Mesendoderm (in vitro differentiated cells): ENCODE measurements around the gene AAGAB.

Source experiments
- DNase-seq: peaks from one replicate; pipeline ENCODE4 v3.0.0; 2013
- H2AK5ac ChIP-seq: 2 replicates; pipeline ENCODE4 v1.6.1; 2013; ENCODE audit warnings: low read length, inconsistent platforms
- H2BK120ac ChIP-seq: 2 replicates; pipeline ENCODE4 v1.6.1; 2013; ENCODE audit warnings: low read depth, mild to moderate bottlenecking, low read length, moderate library complexity, mixed read lengths
- H2BK15ac ChIP-seq: replicated peaks from 2 replicates; pipeline ENCODE4 v1.6.1; 2013; ENCODE audit warnings: low read depth, mild to moderate bottlenecking, moderate library complexity
- H2BK5ac ChIP-seq: 2 replicates; pipeline ENCODE4 v1.6.1; 2013; ENCODE audit warnings: low read length, inconsistent platforms
- H3K18ac ChIP-seq: 2 replicates; pipeline ENCODE4 v1.6.1; 2013; ENCODE audit warnings: mild to moderate bottlenecking, low read length, mixed read lengths
- H3K23ac ChIP-seq: one replicate; pipeline ENCODE4 v1.6.1; 2013; ENCODE audit warnings: low read length
- H3K27ac ChIP-seq: 2 replicates; pipeline ENCODE4 v1.5.1; 2013; ENCODE audit warnings: low read depth, mild to moderate bottlenecking, inconsistent platforms, low read length, moderate library complexity
- H3K27me3 ChIP-seq: 2 replicates; pipeline ENCODE4 v1.6.1; 2013; ENCODE audit warnings: low read length, control low read depth, mild to moderate bottlenecking, inconsistent platforms; ENCODE audit not compliant: insufficient read depth, poor library complexity
- H3K36me3 ChIP-seq: 2 replicates; pipeline ENCODE4 v1.6.1; 2013; ENCODE audit warnings: low read length, inconsistent platforms; ENCODE audit not compliant: control insufficient read depth, insufficient read depth
- H3K4ac ChIP-seq: one replicate; pipeline ENCODE4 v1.6.1; 2013; ENCODE audit warnings: low read depth, mild to moderate bottlenecking, low read length, moderate library complexity
- H3K4me1 ChIP-seq: 2 replicates; pipeline ENCODE4 v1.6.1; 2013; ENCODE audit warnings: low read depth, low read length, inconsistent platforms; ENCODE audit not compliant: control insufficient read depth
- H3K4me2 ChIP-seq: 2 replicates; pipeline ENCODE4 v1.6.1; 2013; ENCODE audit warnings: low read length
- H3K4me3 ChIP-seq: 2 replicates; pipeline ENCODE4 v1.5.1; 2013; ENCODE audit warnings: mild to moderate bottlenecking, low read length
- H3K56ac ChIP-seq: one replicate; pipeline ENCODE4 v1.6.1; 2013; ENCODE audit warnings: low read length
- H3K79me1 ChIP-seq: 2 replicates; pipeline ENCODE4 v1.6.1; 2013; ENCODE audit warnings: low read length, inconsistent platforms
- H3K79me2 ChIP-seq: 2 replicates; pipeline ENCODE4 v1.6.1; 2013; ENCODE audit warnings: mild to moderate bottlenecking, low read length; ENCODE audit not compliant: control insufficient read depth, insufficient read depth
- H3K9ac ChIP-seq: 2 replicates; pipeline ENCODE4 v1.6.1; 2013; ENCODE audit warnings: low read length, inconsistent platforms
- H4K5ac ChIP-seq: one replicate; pipeline ENCODE4 v1.6.1; 2013; ENCODE audit warnings: low read length
- H4K8ac ChIP-seq: one replicate; pipeline ENCODE4 v1.6.1; 2013; ENCODE audit warnings: low read depth, mild to moderate bottlenecking, control low read depth, low read length, moderate library complexity
- WGBS: extraction: QIAGEN DNeasy Blood & Tissue Kit; methylation state at CpG from one replicate; pipeline ENCODE4 v1.1.7; 2013; ENCODE audit warnings: low lambda C conversion rate, missing lambda C conversion rate; ENCODE audit not compliant: insufficient coverage; ENCODE audit errors: extremely low coverage; 5-methylcytosine and 5-hydroxymethylcytosine counted together

The AAGAB gene

DNA sequence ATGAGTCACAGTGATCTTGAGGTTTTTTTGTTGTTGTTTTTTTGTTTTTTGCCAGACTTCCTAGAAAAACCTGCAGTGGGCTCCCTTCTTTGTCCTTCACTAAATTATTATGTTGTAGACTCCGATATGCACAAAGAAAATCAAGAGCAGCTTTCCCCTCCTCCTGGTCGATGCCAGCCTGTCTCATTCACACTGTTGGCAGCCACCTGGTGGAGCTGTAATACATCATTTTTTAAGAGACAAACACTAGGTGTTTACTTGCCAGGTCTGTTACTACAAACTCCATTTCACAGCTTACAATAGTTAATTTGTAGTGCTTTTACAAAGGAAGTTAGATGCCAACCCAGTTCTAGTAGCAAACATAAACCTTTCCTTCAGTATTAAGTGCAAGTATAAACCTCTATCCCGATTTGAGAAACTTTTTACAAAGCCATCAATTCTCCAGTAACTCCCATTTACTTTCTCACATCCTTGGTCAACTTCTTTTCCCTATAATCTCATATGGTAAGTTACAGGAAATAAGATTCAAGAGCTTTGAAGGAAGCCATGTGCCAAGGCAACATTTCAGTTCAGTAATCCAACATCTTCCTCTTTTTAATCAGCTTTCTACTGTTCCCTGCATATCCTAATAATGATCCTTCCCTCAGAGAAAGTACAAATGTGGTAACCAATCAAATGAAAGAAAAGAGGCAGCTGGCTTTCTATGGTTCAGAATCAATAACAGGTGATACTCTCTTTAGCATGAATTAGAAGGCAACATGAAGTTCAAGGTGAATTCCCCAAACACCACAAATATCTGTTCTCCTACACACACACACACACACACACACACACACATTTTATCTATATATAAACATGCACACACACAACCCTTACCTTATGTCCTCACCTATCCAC lies 14.0 kb downstream of the AAGAB start:
- Histone ChIP-seq H3K79me2 (peaks cover 12% of the 10 kb centered on the region), H4K5ac (no peak overlapping the region), H2BK5ac (no peak overlapping the region), H3K27ac (no peak overlapping the region), H3K4me1 (peaks cover 5% of the 10 kb centered on the region), H2BK120ac (peak overlapping the region; percentile 14), H3K4me2 (no peak overlapping the region), H3K4me3 (no peak overlapping the region), H4K8ac (no peak overlapping the region), H2BK15ac (no peak overlapping the region), H3K18ac (no peak overlapping the region), H3K56ac (no peak overlapping the region), H3K79me1 (peaks cover 13% of the 10 kb centered on the region), H3K23ac (no peak overlapping the region), H2AK5ac (no peak overlapping the region), H3K4ac (no peak overlapping the region), H3K9ac (no peak overlapping the region), H3K27me3 (no peaks in the 10 kb centered on the region), H3K36me3 (no peaks in the 10 kb centered on the region)
- no CpG with 5 or more reads among the region's 3 CpGs for WGBS
- peak; percentile 30 for DNase-seq

DNA sequence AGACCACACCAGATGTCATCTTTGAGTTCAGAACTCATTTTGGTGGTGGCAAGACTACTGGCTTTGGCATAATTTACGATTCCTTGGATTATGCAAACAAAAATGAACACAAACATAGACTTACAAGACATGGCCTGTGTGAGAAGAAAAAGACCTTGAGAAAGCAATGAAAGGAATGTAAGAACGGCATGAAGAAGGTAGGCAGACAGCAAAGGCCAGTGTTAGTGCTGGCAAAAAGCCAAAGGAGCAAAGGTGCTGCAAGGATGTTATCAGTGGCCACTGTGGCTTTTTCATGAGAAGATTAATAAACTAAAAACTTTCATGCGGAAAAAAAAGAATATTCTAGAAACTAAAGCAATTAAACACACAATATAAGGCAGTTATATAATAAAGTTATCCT lies 21.9 kb downstream of the AAGAB start:
- Histone ChIP-seq H3K4me2 (no peak overlapping the region), H3K79me1 (no peaks in the 10 kb centered on the region), H3K4me3 (no peak overlapping the region), H2BK15ac (no peak overlapping the region), H2AK5ac (no peak overlapping the region), H3K27ac (no peak overlapping the region), H3K4ac (no peak overlapping the region), H3K18ac (no peak overlapping the region), H4K8ac (no peak overlapping the region), H3K9ac (no peak overlapping the region), H3K56ac (no peak overlapping the region), H3K4me1 (no peaks in the 10 kb centered on the region), H2BK5ac (no peak overlapping the region), H3K27me3 (no peaks in the 10 kb centered on the region), H4K5ac (no peak overlapping the region), H3K36me3 (no peaks in the 10 kb centered on the region), H3K79me2 (no peaks in the 10 kb centered on the region), H3K23ac (no peak overlapping the region), H2BK120ac (no peak overlapping the region)
- no CpG with 5 or more reads among the region's 3 CpGs for WGBS
- DNase-seq: no peak

DNA sequence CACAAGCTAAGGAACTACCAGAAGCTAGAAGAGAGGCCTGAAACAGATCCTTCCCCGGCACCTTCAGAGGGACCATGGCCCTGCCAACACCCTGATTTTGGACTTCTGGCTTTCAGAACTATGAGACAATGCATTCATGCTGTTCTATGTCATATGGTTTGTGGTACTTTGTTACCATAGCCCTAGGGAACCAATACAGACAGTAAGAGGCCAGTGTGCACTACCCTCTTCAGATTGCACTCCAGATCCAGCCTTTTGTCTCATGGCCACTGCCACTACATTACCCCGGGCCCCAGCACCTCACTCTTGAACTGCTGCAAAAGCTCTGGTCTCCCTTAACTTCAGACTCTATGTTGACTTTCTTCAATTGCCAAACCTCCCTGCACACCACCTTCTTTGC lies 24.0 kb downstream of the AAGAB start:
- H3K4me1 ChIP-seq: no peaks in the 10 kb centered on the region

DNA sequence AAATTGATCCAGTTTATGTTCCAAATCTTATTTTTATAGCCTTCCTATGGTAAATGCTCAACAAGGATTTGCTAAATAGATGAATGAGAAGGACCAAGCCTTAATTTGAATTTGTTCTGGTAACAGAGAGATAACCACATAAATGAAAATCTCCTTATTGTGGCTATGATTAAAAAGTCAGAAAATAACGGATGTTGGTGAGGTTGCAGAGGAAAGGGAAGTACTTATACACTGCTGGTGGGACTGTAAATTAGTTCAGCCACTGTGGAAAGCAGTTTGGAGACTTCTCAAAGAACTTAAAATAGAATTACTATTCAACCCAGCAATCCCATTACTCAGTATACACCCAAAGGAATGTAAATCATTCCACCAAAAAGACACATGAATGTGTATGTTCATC lies 26.2 kb downstream of the AAGAB start:
- no CpG with 5 or more reads among the region's 1 CpG for WGBS
- Histone ChIP-seq H3K4me1 (no peaks in the 10 kb centered on the region), H2BK120ac (no peak overlapping the region), H3K4me3 (no peak overlapping the region), H3K27me3 (no peaks in the 10 kb centered on the region), H3K79me1 (no peaks in the 10 kb centered on the region), H3K18ac (no peak overlapping the region), H2AK5ac (no peak overlapping the region), H3K9ac (no peak overlapping the region), H3K36me3 (no peaks in the 10 kb centered on the region), H3K4ac (no peak overlapping the region), H2BK5ac (no peak overlapping the region), H3K23ac (no peak overlapping the region), H4K8ac (no peak overlapping the region), H3K79me2 (no peaks in the 10 kb centered on the region), H3K56ac (no peak overlapping the region), H2BK15ac (no peak overlapping the region), H4K5ac (no peak overlapping the region), H3K27ac (no peak overlapping the region), H3K4me2 (no peak overlapping the region)
- DNase-seq: no peak

More for the DNA sequence above, 24.0 kb downstream of the AAGAB start:
- Histone ChIP-seq H3K79me2 (no peaks in the 10 kb centered on the region), H3K23ac (no peak overlapping the region), H2AK5ac (no peak overlapping the region), H3K27me3 (no peaks in the 10 kb centered on the region), H3K18ac (no peak overlapping the region), H3K4ac (no peak overlapping the region), H3K27ac (no peak overlapping the region), H3K56ac (no peak overlapping the region), H3K36me3 (no peaks in the 10 kb centered on the region), H3K4me2 (no peak overlapping the region), H2BK5ac (no peak overlapping the region), H3K79me1 (no peaks in the 10 kb centered on the region), H3K9ac (no peak overlapping the region), H2BK15ac (no peak overlapping the region), H4K5ac (no peak overlapping the region), H3K4me3 (no peak overlapping the region), H4K8ac (no peak overlapping the region), H2BK120ac (no peak overlapping the region)
- WGBS: no CpG with 5 or more reads among the region's 2 CpGs
- no peak for DNase-seq

DNA sequence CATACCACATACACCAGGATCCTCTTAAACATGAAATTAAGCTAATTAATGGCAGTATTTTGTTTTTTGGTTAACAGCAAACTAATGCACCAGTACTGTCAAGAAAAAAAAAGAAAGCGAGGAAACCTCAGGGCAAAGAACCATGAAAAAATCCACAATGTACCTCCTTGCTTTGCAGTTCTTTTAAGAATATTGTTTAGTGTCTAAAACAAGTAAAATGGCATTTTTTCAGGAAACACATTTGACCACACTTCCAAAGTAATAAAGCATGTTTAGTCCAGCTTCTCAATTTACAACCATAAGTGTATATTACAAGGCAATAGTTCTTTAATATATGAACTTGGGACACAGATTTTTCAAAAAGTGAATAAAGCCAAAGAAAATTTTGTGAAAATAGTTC lies 26.6 kb downstream of the AAGAB start:
- no CpG with 5 or more reads among the region's 1 CpG for WGBS

DNA sequence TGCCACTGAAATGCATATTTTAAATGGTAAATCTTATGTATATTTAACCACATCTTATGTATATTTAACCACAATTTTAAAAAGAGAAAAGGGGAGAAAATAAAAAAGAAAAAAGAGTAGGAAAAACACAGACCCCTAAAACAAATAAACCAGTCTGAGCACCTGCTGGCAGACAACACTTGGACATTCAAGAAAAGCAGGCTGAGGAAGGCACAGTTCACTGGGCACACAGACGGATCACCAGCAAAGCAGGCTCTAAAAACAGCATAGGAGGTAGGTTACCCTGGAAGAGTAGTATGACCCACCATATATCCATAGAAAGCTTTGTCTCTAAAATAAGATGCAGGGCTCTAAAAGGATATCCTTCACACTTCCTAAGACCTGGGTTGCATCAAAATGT lies 27.0 kb downstream of the AAGAB start:
- Histone ChIP-seq H3K9ac (no peak overlapping the region), H3K4ac (no peak overlapping the region), H3K36me3 (no peaks in the 10 kb centered on the region), H3K79me1 (no peaks in the 10 kb centered on the region), H2BK15ac (no peak overlapping the region), H3K79me2 (no peaks in the 10 kb centered on the region), H2AK5ac (no peak overlapping the region), H3K4me1 (no peaks in the 10 kb centered on the region), H3K23ac (no peak overlapping the region), H2BK120ac (no peak overlapping the region), H4K8ac (no peak overlapping the region), H3K4me3 (no peak overlapping the region), H3K27me3 (no peaks in the 10 kb centered on the region), H3K4me2 (no peak overlapping the region), H3K18ac (no peak overlapping the region), H3K56ac (no peak overlapping the region), H4K5ac (no peak overlapping the region), H3K27ac (no peak overlapping the region), H2BK5ac (no peak overlapping the region)
- no CpG with 5 or more reads among the region's 1 CpG for WGBS
- no peak for DNase-seq

More for the DNA sequence above, 26.6 kb downstream of the AAGAB start:
- no peak overlapping the region for H4K8ac ChIP-seq
- DNase-seq: no peak
- no peak overlapping the region for H3K56ac ChIP-seq
- H3K27me3 ChIP-seq: no peaks in the 10 kb centered on the region
- no peaks in the 10 kb centered on the region for H3K79me2 ChIP-seq
- no peak overlapping the region for H3K27ac ChIP-seq
- no peak overlapping the region for H3K23ac ChIP-seq
- no peaks in the 10 kb centered on the region for H3K79me1 ChIP-seq
- no peak overlapping the region for H3K9ac ChIP-seq
- no peak overlapping the region for H4K5ac ChIP-seq
- no peak overlapping the region for H2AK5ac ChIP-seq
- H3K36me3 ChIP-seq: no peaks in the 10 kb centered on the region
- H2BK120ac ChIP-seq: no peak overlapping the region
- H2BK5ac ChIP-seq: no peak overlapping the region
- no peak overlapping the region for H3K4me2 ChIP-seq
- no peak overlapping the region for H2BK15ac ChIP-seq
- H3K4me1 ChIP-seq: no peaks in the 10 kb centered on the region
- no peak overlapping the region for H3K4me3 ChIP-seq
- H3K4ac ChIP-seq: no peak overlapping the region
- H3K18ac ChIP-seq: no peak overlapping the region
